ENCODE results near the gene ZNF697.
"Not testable (repeated sequence)": the region's sequence is repeated elsewhere in the genome, so short reads cannot be mapped to it uniquely, and the experiment has no call there.

The ZNF697 gene

GRCh38 chr1:119647734-119648619, at the start of gene ZNF697:
Gene ZNF697, minus strand, starts transcription at chr1:119648266. Its CDS starts 22,166 bp downstream, at chr1:119626100.
- in situ Hi-C loops (cut with MboI; ENCODE audit: low sequenced_read_pairs) = no loop called here

- in situ Hi-C loops (cut with MboI; ENCODE audit: low sequenced_read_pairs) = no loop called here
Observed at GRCh38 chr1:119697598-119697997, 49.5 kb upstream of the ZNF697 start.

GRCh38 chr1:119696863-119697262, 48.8 kb upstream of the ZNF697 start:
- in situ Hi-C loops (cut with MboI; ENCODE audit: low sequenced_read_pairs) = not testable (repeated sequence)

GRCh38 chr1:119689511-119689910, 41.4 kb upstream of the ZNF697 start:
- in situ Hi-C loops (cut with MboI; ENCODE audit: low sequenced_read_pairs) = no loop called here

- in situ Hi-C loops (cut with MboI; ENCODE audit: low sequenced_read_pairs) = no loop called here
Observed at GRCh38 chr1:119688810-119689209, 40.7 kb upstream of the ZNF697 start.

- in situ Hi-C loops (cut with MboI; ENCODE audit: low sequenced_read_pairs) = no loop called here
Observed at GRCh38 chr1:119687434-119688079, 39.5 kb upstream of the ZNF697 start.

GRCh38 chr1:119686661-119687060, 38.6 kb upstream of the ZNF697 start:
- in situ Hi-C loops (cut with MboI; ENCODE audit: low sequenced_read_pairs) = no loop called here

GRCh38 chr1:119683893-119684292, 35.8 kb upstream of the ZNF697 start:
- in situ Hi-C loops (cut with MboI; ENCODE audit: low sequenced_read_pairs) = no loop called here

- in situ Hi-C loops (cut with MboI; ENCODE audit: low sequenced_read_pairs) = no loop called here
Observed at GRCh38 chr1:119682141-119682540, 34.1 kb upstream of the ZNF697 start.

GRCh38 chr1:119681560-119681959, 33.5 kb upstream of the ZNF697 start:
- in situ Hi-C loops (cut with MboI; ENCODE audit: low sequenced_read_pairs) = no loop called here

- in situ Hi-C loops (cut with MboI; ENCODE audit: low sequenced_read_pairs) = no loop called here
Observed at GRCh38 chr1:119680723-119681122, 32.7 kb upstream of the ZNF697 start.

GRCh38 chr1:119680193-119680592, 32.1 kb upstream of the ZNF697 start:
- in situ Hi-C loops (cut with MboI; ENCODE audit: low sequenced_read_pairs) = no loop called here

- in situ Hi-C loops (cut with MboI; ENCODE audit: low sequenced_read_pairs) = no loop called here
Observed at GRCh38 chr1:119679223-119679622, 31.2 kb upstream of the ZNF697 start.

- in situ Hi-C loops (cut with MboI; ENCODE audit: low sequenced_read_pairs) = no loop called here
Observed at GRCh38 chr1:119676571-119677206, 28.6 kb upstream of the ZNF697 start.

- in situ Hi-C loops (cut with MboI; ENCODE audit: low sequenced_read_pairs) = no loop called here
Observed at GRCh38 chr1:119675349-119676345, 27.6 kb upstream of the ZNF697 start.

GRCh38 chr1:119674835-119675289, 26.8 kb upstream of the ZNF697 start:
- in situ Hi-C loops (cut with MboI; ENCODE audit: low sequenced_read_pairs) = no loop called here

GRCh38 chr1:119674111-119674526, 26.1 kb upstream of the ZNF697 start:
- in situ Hi-C loops (cut with MboI; ENCODE audit: low sequenced_read_pairs) = no loop called here

GRCh38 chr1:119673171-119673940, 25.3 kb upstream of the ZNF697 start:
- in situ Hi-C loops (cut with MboI; ENCODE audit: low sequenced_read_pairs) = no loop called here

GRCh38 chr1:119670898-119671297, 22.8 kb upstream of the ZNF697 start:
- in situ Hi-C loops (cut with MboI; ENCODE audit: low sequenced_read_pairs) = no loop called here

GRCh38 chr1:119667173-119667572, 19.1 kb upstream of the ZNF697 start:
- in situ Hi-C loops (cut with MboI; ENCODE audit: low sequenced_read_pairs) = no loop called here
